HG03457 (cell line): ENCODE measurements around the gene PAM.
"Not testable (repeated sequence)": the region's sequence is repeated elsewhere in the genome, so short reads cannot be mapped to it uniquely, and the experiment has no call there.

Experiments used
- ATAC-seq: cut with Tn5 transposase; IDR thresholded peaks from one replicate; pipeline ENCODE4 v1.9.1; 2021; ENCODE audit warnings: moderate number of reproducible peaks; ENCODE audit not compliant: unreplicated experiment

Gene PAM

DNA sequence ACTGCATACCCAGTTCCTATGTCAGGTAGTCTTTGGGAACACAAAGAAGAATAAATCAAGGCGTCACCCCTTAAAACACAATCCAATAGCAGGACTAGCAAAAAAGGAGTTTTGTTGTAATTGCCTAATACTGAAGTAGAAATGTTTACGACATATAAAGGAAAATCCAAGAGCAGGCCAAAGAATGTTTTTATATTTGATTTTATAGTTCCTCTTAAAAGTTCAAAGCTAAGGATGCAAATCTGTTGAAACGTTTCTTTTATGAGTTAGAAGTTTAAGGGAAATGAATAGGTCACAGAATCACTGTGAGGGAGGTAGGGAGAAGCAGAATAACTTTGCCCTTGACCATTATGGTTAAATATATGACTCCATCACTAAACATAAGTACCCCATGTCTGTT, 136.1 kb downstream of the PAM start:
- ATAC-seq: no peak

DNA sequence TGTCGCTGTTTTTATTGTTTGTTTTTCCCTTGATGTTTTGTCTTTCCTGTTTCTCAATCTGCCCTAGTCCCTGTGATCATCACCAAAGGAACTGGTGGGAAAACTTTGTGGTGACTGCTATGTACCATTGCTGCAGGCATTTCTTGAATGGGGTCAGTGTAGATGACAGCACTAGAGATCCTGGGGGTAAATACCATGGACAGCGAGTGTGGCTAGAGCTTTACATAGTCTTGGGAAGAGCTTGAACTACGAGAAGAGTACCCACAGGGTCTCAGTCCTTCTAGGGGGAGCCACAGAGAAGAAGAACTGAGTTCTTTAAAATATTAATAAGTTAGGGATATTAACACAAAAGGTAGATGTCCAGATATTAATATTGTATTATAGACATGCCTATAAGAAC, 138.8 kb downstream of the PAM start:
- ATAC-seq: no peak

DNA sequence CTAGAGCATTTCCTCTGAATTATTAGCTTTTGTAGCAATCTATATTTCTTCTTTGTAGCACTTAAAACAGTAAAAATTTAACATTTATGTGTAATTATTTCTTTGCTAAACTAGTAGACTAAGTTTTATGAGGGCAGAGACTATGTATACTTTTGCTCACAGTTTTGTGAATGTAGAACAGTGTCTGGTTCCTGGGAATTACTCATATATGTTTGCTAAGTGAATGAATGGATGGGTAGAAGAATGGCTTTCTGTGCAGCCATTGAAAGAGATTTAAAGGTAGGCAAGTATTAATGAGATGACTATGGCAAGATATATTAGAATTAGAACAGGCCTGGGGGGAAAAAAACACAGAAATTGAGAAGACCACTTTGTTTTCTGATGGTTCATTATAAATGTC, 140.1 kb downstream of the PAM start:
- ATAC-seq: no peak

DNA sequence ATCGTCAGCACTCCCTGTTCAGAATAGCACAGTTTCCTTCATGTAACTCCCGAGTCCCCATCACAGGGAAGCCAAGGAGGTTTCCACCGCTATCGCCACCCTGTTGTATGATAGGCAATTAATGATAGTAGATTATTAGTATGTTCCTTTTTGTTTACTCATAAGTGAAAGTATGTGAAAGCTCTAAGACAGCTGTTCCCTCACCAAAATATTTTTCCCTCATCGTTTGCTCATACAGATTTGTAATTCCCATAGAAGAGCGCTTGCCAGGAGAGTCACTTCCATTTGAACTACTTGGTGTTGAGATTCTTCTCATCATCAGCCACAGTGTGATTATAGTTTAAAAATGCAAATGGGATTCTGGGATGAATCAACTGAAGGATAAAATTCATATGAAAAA, 140.9 kb downstream of the PAM start:
- ATAC-seq: no peak

DNA sequence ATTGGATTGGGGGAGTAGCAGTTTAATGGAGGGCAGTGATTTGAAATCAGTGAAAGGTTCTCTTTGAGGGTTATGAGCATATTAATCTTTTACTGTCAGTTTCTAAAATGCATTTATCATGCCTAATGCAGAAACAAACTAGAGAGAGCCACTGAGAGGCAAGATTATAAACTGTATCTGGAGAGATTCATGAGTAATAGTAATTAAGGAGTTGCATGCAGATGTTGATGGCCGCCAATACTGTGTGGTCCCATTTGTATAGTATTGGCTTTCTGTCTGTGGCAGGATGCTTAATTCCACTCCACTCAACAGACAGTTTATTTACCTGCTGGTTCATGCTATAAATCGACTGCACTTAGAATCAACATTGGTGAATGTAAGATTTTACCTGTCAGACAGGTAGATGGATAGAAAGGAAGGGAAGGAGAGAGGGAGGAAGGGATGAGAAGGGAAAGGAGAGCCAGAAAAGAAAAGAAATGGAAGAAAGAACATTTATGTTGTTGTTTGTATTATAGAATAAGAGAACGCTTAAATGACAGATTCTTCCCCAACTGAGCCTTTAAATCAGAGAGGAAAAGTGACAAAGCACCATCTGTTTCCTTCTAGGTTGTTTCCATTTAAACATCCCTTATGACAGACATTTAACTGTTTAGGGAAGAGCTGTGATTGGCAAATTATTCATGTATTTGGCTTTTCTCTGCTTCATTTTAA, 146.5 kb downstream of the PAM start:
- ATAC-seq: no peak

DNA sequence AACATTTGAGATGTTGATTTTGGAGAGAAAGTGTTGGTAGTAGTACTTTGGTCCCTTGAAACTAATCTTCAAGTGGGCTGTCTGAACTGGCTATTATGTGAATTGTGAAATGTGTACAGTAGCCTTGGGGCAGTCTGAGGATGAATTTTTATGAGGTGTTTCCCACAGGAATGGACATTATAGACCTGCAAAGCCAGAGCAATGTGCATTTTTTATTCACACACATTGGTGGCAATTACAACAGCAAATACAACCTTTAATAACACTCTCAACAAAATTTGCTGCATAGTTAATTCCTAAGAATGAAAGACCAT, 147.0 kb downstream of the PAM start:
- ATAC-seq: no peak

DNA sequence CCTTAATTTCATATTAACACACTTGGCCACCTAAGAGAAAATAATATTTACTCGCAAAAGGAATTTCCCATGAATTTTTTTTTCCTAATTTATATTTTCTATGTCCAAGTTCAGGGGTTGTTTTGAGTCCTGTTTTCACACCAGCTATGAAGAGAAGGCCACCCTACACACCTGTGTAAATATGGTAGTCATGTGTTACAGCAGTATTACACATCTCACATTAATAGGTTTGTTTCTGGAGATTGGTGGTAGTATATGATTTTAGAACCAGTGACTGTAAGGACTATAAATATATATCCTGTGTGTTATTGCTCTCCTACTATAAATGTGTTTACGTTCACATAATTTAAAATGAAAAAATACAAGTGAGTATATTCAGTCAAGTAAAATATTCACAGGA, 147.5 kb downstream of the PAM start:
- no peak for ATAC-seq

DNA sequence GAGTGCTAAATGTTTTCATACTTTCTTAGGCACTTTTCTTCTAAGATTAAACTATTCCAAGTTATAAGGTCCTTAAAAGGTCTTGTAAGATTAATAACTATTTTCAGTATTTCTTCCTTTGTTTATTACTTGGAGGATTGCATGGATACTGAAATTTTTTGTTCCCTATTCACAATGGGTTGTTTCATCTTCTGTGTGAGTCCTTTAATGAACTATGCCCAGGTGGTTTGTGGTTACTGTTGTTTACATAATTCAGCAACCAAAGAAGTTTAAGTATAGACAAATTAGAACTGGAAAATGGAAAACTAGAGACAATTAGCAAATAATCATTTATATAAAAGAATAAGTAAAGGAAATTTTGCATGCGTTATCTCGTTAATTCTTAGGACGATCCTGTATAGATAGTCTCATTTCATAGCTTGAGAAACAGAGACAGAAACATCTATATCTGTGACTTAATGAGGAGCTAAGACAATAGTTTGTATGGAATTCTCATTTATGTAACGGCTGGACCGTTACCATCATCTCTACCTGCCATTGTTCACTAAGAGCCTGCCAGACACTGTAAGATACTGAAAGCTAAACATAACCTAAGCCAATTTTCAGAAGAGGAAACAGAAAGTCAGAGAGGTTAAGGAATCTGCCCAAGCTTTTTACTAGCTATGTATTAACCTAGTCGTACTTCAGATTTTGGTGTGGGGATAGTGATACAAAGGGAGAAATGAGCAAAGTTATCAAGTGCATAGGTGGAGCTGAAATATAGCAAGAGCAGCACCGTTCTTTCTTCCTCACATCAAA, 148.2 kb downstream of the PAM start:
- no peak for ATAC-seq

DNA sequence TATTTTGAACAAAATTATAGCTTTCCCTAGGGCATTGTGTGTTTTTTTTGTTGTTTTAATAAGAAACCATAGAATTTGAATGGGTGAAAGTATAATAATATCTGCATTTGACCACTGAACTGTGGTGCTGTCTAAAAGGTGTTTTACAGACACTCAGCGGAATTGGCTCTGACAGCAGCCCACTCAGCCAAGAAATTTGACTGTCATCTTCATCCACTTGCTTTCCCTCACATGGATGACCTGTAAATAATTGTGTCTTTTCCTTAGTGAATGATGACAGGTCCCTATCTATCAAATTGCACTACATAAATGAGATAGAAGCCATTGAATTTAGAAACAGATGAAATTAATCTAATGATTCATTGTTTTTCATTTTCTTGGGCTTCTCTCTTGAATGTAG, 150.0 kb downstream of the PAM start:
- no peak for ATAC-seq

DNA sequence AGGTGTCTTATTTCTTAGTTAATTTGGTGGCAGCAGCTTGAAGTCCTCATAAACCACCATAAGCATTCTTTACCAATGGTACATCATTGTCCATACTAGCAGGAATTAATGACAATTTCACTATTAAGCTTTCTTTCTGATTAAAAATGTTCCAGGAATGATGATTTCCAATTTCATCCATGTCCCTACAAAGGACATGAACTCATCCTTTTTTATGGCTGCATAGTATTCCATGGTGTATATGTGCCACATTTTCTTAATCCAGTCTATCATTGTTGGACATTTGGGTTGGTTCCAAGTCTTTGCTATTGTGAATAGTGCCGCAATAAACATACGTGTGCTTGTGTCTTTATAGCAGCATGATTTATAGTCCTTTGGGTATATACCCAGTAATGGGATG, 152.0 kb downstream of the PAM start:
- not testable (repeated sequence) for ATAC-seq

DNA sequence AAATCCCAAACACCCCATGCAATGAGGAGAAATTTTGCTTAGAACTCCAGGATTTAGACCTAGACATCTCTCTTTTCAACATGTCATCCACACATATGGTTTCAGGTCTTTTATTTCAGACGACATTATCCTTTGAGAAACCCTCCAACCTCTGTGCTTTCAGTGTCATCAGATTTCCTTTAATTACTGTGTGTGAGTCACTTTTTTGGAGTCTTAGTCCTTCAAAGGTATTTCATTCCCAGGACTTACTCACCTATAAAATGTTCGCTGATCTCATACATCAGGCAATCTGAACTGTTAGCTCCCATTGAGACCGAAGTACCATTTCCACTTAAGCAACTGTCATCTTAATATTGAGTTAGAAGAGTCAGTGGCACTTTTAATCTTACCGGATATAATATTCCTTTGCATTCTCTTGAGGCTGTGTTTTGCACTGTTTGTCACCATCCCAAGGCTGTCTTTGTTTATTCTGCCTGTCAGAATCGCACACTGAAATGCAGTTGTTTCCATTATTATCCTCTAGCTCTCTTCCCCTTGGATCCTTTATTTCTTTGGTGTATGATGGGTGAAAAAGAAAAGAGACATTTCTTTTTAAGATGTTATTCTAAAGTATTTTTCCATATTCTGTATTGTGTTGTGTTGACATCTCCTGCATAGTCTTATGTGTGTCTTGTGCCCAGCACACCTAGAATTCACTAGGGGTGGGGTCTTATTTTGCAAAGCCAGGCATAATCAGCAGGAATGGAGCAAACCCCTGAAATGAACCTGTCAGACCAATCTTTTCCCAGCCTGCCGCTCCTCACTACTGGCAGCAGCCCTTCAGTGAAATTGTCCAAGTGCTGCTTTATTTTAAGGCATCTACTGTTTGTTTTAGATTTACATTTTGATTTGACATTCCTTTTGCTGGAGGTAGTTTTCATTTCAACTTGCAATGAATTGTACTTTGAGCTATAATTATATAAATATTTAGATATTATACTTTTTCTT, 155.4 kb downstream of the PAM start:
- no peak for ATAC-seq

DNA sequence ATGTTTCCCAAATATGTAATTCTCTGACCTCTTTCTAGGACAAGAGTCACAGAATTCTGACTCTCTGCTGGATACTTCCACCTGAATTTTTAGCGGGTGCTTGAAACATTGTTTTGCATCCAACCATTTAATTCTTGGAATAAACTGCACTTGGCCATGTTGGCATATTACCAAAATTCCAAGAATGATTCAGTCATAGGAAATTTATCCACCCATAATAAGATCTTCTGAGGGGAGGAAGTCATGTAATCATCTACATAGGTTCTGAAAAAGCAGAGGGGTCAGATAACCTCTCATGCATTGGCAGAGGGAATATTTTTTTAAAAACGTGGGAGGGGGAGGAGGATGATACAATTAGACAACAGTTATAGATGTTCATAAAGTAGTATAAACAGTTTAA, 156.9 kb downstream of the PAM start:
- ATAC-seq: no peak

DNA sequence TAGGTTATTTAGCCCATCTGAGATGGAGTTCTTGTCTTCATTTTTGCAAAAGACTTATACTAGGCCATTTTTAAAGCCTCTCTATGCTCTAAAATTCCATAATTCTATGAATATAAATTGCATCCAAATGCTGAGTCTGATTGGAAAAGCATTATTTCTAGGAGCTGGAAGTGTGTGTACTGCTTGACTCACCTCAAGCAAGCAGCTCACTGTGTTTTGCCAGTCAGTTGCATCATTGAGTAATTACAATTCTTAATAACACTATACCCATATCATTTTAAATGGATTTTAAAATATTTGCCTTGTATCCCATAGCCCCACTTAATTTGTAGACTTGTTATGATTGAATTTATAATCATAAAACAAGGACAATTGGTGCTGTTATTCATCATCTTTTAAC, 161.0 kb downstream of the PAM start:
- ATAC-seq: no peak

DNA sequence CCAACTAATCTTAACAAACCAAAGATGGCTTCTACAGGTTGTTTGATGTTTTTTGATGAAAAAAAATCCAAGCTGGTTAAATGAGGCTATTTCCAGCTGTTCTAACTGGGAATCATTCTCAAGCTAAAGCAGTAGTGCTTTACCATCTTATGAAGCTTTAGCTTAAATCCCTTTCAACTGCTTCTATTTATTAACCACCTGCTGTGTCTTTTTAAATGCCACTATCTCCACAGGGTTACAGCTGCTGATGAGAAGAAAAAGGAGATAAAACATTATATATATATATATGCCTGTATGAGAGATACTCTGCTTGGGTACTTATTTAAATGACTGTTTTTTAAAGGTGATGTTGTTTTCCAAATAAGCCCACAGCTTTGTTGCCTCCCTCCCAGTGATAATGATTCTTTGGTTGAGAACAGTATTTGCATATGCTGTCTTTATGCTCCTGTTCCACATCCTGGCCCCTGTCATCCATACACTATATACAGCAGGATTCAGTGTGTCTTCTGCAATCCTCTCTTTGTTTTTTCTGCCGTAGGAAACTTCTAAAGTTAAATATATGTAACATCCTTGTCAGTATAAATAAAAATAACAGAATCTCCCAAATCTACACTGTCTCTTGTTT, 164.0 kb downstream of the PAM start:
- ATAC-seq: no peak

DNA sequence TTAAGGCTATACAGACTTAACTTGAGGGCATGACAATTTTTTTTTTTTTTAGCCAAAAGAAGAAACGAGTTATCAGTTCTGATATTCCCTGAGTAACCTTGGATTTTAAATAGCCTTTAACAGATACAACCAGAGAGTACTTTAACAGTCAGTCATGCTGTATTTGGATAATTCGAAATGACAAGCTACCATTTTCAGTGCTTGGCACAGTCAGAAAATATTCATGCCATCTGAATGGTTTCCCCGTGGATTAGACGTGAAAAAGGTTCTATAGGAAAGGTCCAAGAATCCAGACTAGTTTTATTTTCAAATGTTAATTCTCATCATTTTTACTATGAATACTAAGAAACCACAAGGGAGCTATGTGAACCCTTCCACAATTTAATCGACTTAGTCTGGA, 165.7 kb downstream of the PAM start:
- ATAC-seq: no peak

DNA sequence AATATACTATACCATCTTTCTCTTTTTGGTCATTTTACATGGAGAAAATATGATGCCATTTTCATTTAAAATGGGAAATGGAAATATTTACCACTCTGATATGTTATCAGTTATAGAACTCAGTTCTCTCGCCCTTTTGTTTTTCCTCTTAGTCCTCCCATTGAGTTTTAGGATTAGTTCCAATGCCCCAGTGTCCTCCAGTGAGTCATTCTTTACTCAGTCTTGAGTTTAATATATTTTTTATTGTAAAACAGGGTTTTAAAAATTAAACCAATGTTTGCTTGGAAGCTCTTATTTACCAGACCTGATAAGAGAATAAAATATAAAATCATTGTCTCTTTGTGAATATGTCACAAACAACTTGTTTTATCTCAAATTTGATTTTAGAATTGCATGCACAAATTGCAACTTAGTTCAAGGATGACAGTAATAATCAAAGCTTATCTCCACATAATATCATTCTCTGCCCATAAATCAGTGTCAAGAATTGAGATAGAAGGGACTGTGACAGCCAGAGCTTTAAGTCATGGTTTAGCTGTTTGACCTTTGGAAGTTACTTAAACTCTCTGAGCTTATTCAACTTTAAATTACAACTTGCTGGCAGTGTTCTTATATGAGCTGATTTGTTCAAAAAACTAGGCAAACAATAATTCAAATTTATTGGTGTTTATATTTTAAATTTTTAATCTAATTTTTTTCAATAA, 166.4 kb downstream of the PAM start:
- ATAC-seq: no peak

DNA sequence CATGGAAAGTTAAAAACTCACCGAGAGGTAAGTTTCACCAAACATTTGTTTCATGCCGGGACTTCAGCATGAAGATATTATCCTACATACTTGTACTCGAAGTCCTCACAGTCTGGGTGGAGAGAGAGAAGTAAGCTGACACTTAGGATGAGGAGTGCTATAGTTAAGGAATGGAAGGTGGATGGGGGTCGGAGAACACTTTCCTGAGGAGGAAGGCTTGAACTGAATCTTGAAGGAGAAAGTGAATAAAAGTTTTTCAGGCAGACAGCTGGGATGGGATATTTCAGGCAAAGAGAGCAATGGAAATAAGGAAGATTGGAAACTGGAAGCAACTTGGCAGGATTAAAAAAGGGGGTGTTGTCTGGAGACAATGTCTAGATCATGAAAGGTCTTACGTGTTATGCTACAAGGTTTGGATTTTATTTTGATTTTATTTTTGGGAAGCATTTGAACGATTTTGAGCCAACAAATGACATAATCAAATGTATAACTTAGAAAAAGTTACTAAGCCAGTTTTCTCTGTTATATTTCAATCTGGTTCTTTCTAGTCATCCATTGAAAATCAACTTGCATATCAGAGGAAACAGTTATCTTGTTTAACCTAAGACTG, 167.1 kb downstream of the PAM start:
- ATAC-seq: no peak

DNA sequence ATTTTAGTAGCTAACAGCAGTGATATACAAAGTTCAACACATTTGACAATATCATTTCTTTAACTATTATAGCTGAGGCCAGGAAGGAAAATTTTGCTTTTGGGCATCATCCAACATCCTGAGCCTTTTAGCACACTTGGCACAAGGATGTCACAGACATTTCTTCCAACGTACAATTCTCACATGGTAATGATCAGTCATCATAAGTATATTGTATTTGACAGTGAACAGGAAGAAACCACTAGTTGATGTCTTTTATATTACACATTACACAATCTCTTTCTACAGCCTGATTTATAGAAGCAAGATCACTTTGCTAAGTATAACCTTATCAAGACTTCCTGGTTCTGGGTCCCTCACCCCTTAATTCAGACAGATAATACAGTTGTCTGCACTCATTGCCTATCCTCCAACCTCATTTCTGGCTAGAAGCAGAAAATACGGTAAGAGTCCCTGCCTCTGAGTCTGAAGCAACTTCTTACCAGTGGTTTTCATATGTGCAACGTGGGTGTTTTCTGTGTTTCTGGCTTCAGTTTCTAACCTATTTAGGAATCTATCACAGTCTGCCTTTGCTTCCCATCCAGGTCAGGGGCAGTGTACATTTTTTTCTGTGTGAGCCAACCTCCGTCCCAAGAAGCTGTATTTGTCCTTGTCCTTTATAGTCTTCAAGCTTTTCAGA, 167.8 kb downstream of the PAM start:
- ATAC-seq: no peak

DNA sequence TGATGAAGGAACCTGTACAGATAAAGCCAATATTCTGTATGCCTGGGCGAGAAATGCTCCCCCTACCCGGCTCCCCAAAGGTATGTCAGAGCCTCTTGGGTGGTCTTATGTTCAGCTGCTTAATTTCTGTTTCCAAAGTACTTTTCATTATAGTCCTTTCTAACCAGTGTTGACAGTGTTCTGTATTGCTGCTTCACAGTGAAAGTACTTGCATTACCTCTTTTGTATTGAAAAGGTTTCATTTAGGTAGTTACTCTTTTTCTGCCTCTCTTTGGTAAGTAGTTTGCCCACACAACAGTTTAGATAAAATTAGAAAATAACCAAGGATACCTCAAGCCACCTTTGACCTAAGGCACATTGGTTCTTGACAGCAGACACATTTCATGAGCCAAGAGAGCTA, 169.9 kb downstream of the PAM start:
- ATAC-seq: no peak

DNA sequence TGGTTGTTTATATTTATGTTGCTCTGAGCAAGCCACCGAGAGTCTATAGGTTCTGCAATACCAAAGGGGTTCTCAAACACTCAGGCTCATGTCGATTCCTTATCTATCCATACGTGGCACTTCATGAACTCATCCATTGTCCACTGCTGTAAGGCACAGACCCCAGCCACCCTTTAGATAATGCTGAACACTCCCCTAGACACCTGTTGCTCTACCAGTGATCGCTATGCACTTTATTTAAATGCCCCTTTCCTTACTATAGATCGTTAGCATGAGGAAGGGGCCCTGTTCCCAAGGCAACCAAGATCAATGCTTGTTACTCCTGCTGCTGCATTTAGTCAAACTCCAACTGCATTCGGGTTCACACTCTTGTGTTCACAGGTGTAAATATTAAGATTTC, 171.9 kb downstream of the PAM start:
- ATAC-seq: no peak
